GM08714 (cell line): ENCODE results near the gene B4GALNT2.
A peak's percentile ranks its signal among the peaks of the same experiment; 100 is the strongest.

Source experiments
- H3K4me3 ChIP-seq: fragments of 200-500 bp; sonication (Bioruptor generic); 2 replicates; pipeline ENCODE4 v1.5.1; 2014; ENCODE audit warnings: mild to moderate bottlenecking, low read length, inconsistent platforms
- ZNF274 ChIP-seq: IDR thresholded peaks from 2 replicates; pipeline ENCODE4 v1.6.1; 2012; ENCODE audit warnings: mild to moderate bottlenecking, low read depth, low read length

B4GALNT2 gene

GRCh38 chr17:49201481-49201927 lies 68.9 kb downstream of the B4GALNT2 start:
- H3K4me3 ChIP-seq: no peak overlapping the region
- TF ChIP-seq ZNF274: no peak

GRCh38 chr17:49203796-49204195 lies 71.2 kb downstream of the B4GALNT2 start:
- no peak overlapping the region for H3K4me3 ChIP-seq
- no peak for TF ChIP-seq ZNF274

- TF ChIP-seq ZNF274: no peak
- no peak overlapping the region for H3K4me3 ChIP-seq
Observed at GRCh38 chr17:49204516-49204915, 71.9 kb downstream of the B4GALNT2 start.

- no peak overlapping the region; the same call in 1 of the 2 replicates for H3K4me3 ChIP-seq
- TF ChIP-seq ZNF274: no peak
Observed at GRCh38 chr17:49209061-49209571, 76.5 kb downstream of the B4GALNT2 start.

GRCh38 chr17:49210158-49211029 lies 77.8 kb downstream of the B4GALNT2 start, which contains the start of the genes ABI3 and GNGT2:
Gene ABI3 (plus strand): TSS chr17:49210707. CDS start chr17:49210725, 18 bp downstream.
Gene GNGT2 (minus strand): TSS chr17:49210574. CDS start chr17:49207422, 3,152 bp downstream.
- H3K4me3 ChIP-seq: peak within 1 kb of the TSS; percentile 69
- no peak for TF ChIP-seq ZNF274

GRCh38 chr17:49213399-49213798 lies 80.8 kb downstream of the B4GALNT2 start:
- no peak for TF ChIP-seq ZNF274
- H3K4me3 ChIP-seq: peak overlapping the region; percentile 69; the same call in 1 of the 2 replicates

- H3K4me3 ChIP-seq: peak overlapping the region; percentile 69; the same call in 1 of the 2 replicates
- TF ChIP-seq ZNF274: no peak
Observed at GRCh38 chr17:49213847-49214246, 81.3 kb downstream of the B4GALNT2 start.

GRCh38 chr17:49214676-49215360 lies 82.2 kb downstream of the B4GALNT2 start:
- no peak overlapping the region; the same call in 1 of the 2 replicates for H3K4me3 ChIP-seq

GRCh38 chr17:49216482-49216881 lies 83.9 kb downstream of the B4GALNT2 start:
- H3K4me3 ChIP-seq: peak overlapping the region; percentile 22; the same call in 1 of the 2 replicates
- TF ChIP-seq ZNF274: no peak

More at GRCh38 chr17:49214676-49215360, 82.2 kb downstream of the B4GALNT2 start:
- no peak for TF ChIP-seq ZNF274

GRCh38 chr17:49216953-49217650 lies 84.5 kb downstream of the B4GALNT2 start:
- no peak for TF ChIP-seq ZNF274
- no peak overlapping the region for H3K4me3 ChIP-seq

GRCh38 chr17:49217651-49218413 lies 85.3 kb downstream of the B4GALNT2 start:
- no peak overlapping the region; the same call in 1 of the 2 replicates for H3K4me3 ChIP-seq
- TF ChIP-seq ZNF274: no peak

- H3K4me3 ChIP-seq: no peak overlapping the region
- no peak for TF ChIP-seq ZNF274
Observed at GRCh38 chr17:49218941-49219913, 86.7 kb downstream of the B4GALNT2 start.
